Smooth muscle cell (in vitro differentiated cells): ENCODE data around the gene ABCA7. TPM values are rescaled to one million over a fixed set of nuclear protein-coding genes. Genes with fewer than 3 reads are reported as not detected.

Experiments used
- DNase-seq: peaks from one replicate; lab custom pipeline; 2025; ENCODE audit not compliant: unreplicated experiment; lab: John Stamatoyannopoulos, UW
- H2AFZ ChIP-seq: fragments of 200-600 bp; sonication (generic); 2 replicates; pipeline ENCODE4 v1.6.0; 2016; ENCODE audit warnings: antibody characterized with exemption, low read depth, mild to moderate bottlenecking
- H3F3A ChIP-seq: fragments of 200-600 bp; sonication (generic); 2 replicates; pipeline ENCODE4 v1.6.0; 2017; ENCODE audit warnings: antibody characterized with exemption, low read depth
- H3K27ac ChIP-seq: fragments of 200-600 bp; sonication (generic); 2 replicates; pipeline ENCODE4 v1.5.1; 2016; ENCODE audit warnings: low read depth, mild to moderate bottlenecking
- H3K27me3 ChIP-seq: fragments of 200-600 bp; sonication (generic); 2 replicates; pipeline ENCODE4 v1.6.1; 2016; ENCODE audit warnings: low read depth, mild to moderate bottlenecking
- H3K36me3 ChIP-seq: fragments of 200-600 bp; sonication (generic); 2 replicates; pipeline ENCODE4 v1.5.1; 2016; ENCODE audit warnings: low read depth
- H3K4me1 ChIP-seq: fragments of 200-600 bp; sonication (generic); 2 replicates; pipeline ENCODE4 v1.5.1; 2016; ENCODE audit warnings: low read depth
- H3K4me2 ChIP-seq: fragments of 200-600 bp; sonication (generic); 2 replicates; pipeline ENCODE4 v1.6.0; 2016; ENCODE audit warnings: mild to moderate bottlenecking
- H3K4me3 ChIP-seq: fragments of 200-600 bp; sonication (generic); 2 replicates; pipeline ENCODE4 v1.5.1; 2016; ENCODE audit warnings: mild to moderate bottlenecking
- H3K79me2 ChIP-seq: fragments of 200-600 bp; sonication (generic); 2 replicates; pipeline ENCODE4 v1.6.0; 2016; ENCODE audit warnings: low read depth, mild to moderate bottlenecking
- H3K9ac ChIP-seq: fragments of 200-600 bp; sonication (generic); 2 replicates; pipeline ENCODE4 v1.6.0; 2016; ENCODE audit warnings: low read depth
- H3K9me3 ChIP-seq: fragments of 200-600 bp; sonication (generic); replicated peaks from 2 replicates; pipeline ENCODE4 v1.5.1; 2016; ENCODE audit warnings: low read depth
- H4K20me1 ChIP-seq: fragments of 200-600 bp; sonication (generic); 2 replicates; pipeline ENCODE4 v1.6.0; 2016; ENCODE audit warnings: low read depth
- CTCF ChIP-seq: fragments of 200-600 bp; sonication (generic); IDR thresholded peaks from 2 replicates; pipeline ENCODE4 v1.5.1; 2017; ENCODE audit warnings: borderline replicate concordance, mild to moderate bottlenecking, antibody characterized with exemption; ENCODE audit not compliant: insufficient read depth, poor library complexity, severe bottlenecking
- whole genome bisulfite sequencing: methylation state at CpG from one replicate; pipeline ENCODE4 v1.1.7; 2016; ENCODE audit warnings: low lambda C conversion rate; 5-methylcytosine and 5-hydroxymethylcytosine counted together
- polyA plus RNA-seq: library from polyadenylated mRNA; unstranded; fragments of >200 nt; fragmentation: Nextera tagmentation; extraction: Ambion mirVana; gene quantifications from 2 replicates; pipeline ENCODE4 v1.2.1, GENCODE V29; 2016
- total RNA-seq: library from RNA; depleted of rRNA; stranded (reverse); fragments of >200 nt; gene quantifications from 2 replicates; pipeline ENCODE4 v1.2.3, GENCODE V29; 2014

The ABCA7 gene
- total and polyA plus RNA-seq, 2 experiments from 2014 or later = 4.1 to 11.8 TPM

- Histone ChIP-seq H3K4me3 (no peak overlapping the region), H2AFZ (no peak overlapping the region), H3K27ac (no peak overlapping the region), H4K20me1 (no peaks in the 10 kb centered on the region), H3F3A (no peaks in the 10 kb centered on the region), H3K9me3 (no peaks in the 10 kb centered on the region), H3K4me2 (no peak overlapping the region), H3K9ac (no peak overlapping the region), H3K79me2 (no peaks in the 10 kb centered on the region), H3K27me3 (no peaks in the 10 kb centered on the region), H3K4me1 (no peaks in the 10 kb centered on the region), H3K36me3 (no peaks in the 10 kb centered on the region)
- TF ChIP-seq CTCF = no peak
- DNase-seq = no peak
- 97% methylated on average over 44 of the region's 50 CpGs for WGBS
Measured at GRCh38 chr19:1080360-1081161, 40.7 kb downstream of the ABCA7 start.

GRCh38 chr19:1081301-1082164 lies 41.6 kb downstream of the ABCA7 start:
- H3K36me3 ChIP-seq = no peaks in the 10 kb centered on the region
- H3K4me1 ChIP-seq = no peaks in the 10 kb centered on the region
- 21% methylated on average over 39 of the region's 58 CpGs for WGBS
- H4K20me1 ChIP-seq = no peaks in the 10 kb centered on the region
- peak overlapping the region; percentile 81 for H3K4me2 ChIP-seq
- no peaks in the 10 kb centered on the region for H3K9me3 ChIP-seq
- peak overlapping the region; percentile 41 for H3K4me3 ChIP-seq
- H3F3A ChIP-seq = no peaks in the 10 kb centered on the region
- H3K27ac ChIP-seq = no peak overlapping the region
- H2AFZ ChIP-seq = no peak overlapping the region
- no peaks in the 10 kb centered on the region for H3K79me2 ChIP-seq
- no peaks in the 10 kb centered on the region for H3K27me3 ChIP-seq
- no peak overlapping the region for H3K9ac ChIP-seq
- TF ChIP-seq CTCF = no peak
- DNase-seq = no peak

- Histone ChIP-seq H2AFZ (no peak overlapping the region), H3K36me3 (no peaks in the 10 kb centered on the region), H3K4me3 (peak overlapping the region; percentile 44), H3K9me3 (no peaks in the 10 kb centered on the region), H3K4me2 (peak overlapping the region; percentile 82), H3K4me1 (no peaks in the 10 kb centered on the region), H3K27ac (no peak overlapping the region), H4K20me1 (no peaks in the 10 kb centered on the region), H3K79me2 (no peaks in the 10 kb centered on the region), H3K9ac (no peak overlapping the region), H3F3A (no peaks in the 10 kb centered on the region), H3K27me3 (no peaks in the 10 kb centered on the region)
- WGBS = 8% methylated on average over 21 of the region's 51 CpGs
- DNase-seq = peak; percentile 88
- no peak for TF ChIP-seq CTCF
Measured at GRCh38 chr19:1082165-1082927, 42.4 kb downstream of the ABCA7 start.
